Measurements from ENCODE around the gene SELENOW.
"Not testable (repeated sequence)": the region's sequence is repeated elsewhere in the genome, so short reads cannot be mapped to it uniquely, and the experiment has no call there.

Gene SELENOW

GRCh38 chr19:47756953-47757608, 21.4 kb upstream of the SELENOW start:
- DNase-seq, result no peak

GRCh38 chr19:47757617-47758442, 20.7 kb upstream of the SELENOW start:
- DNase-seq, result no peak

GRCh38 chr19:47758443-47758804, 20.1 kb upstream of the SELENOW start:
- DNase-seq, result no peak

GRCh38 chr19:47760632-47760999, 17.9 kb upstream of the SELENOW start:
- DNase-seq, result no peak

GRCh38 chr19:47761566-47761965, 16.9 kb upstream of the SELENOW start:
- no peak for DNase-seq

GRCh38 chr19:47762151-47762550, 16.4 kb upstream of the SELENOW start:
- no peak for DNase-seq

GRCh38 chr19:47762615-47763308, 15.7 kb upstream of the SELENOW start:
- no peak for DNase-seq

- not testable (repeated sequence) for DNase-seq
These were observed 13.8 kb upstream of the SELENOW start for GRCh38 chr19:47764705-47765104.

GRCh38 chr19:47765523-47766358, 12.8 kb upstream of the SELENOW start:
- peak; percentile 32 to 44 for DNase-seq

GRCh38 chr19:47766359-47766620, 12.2 kb upstream of the SELENOW start:
- no peak for DNase-seq

GRCh38 chr19:47766670-47767069, 11.8 kb upstream of the SELENOW start:
- DNase-seq, result no peak

GRCh38 chr19:47767349-47767748, 11.2 kb upstream of the SELENOW start:
- DNase-seq, result no peak

GRCh38 chr19:47768604-47769003, 9.9 kb upstream of the SELENOW start:
- no peak for DNase-seq

GRCh38 chr19:47769534-47769933, 9.0 kb upstream of the SELENOW start:
- no peak for DNase-seq

GRCh38 chr19:47771291-47771690, 7.2 kb upstream of the SELENOW start:
- not testable (repeated sequence) for DNase-seq

GRCh38 chr19:47776568-47776967, 1.9 kb upstream of the SELENOW start:
- no peak for DNase-seq

GRCh38 chr19:47777245-47778048, 1.1 kb upstream of the SELENOW start:
- not testable (repeated sequence) for DNase-seq

- peak in 1 of 2 donors; percentile 22 for DNase-seq
These were observed 450 bp downstream of the SELENOW start for GRCh38 chr19:47778954-47779351.

- no peak for DNase-seq
These were observed 1.2 kb downstream of the SELENOW start for GRCh38 chr19:47779524-47780214.

GRCh38 chr19:47780215-47780551, 1.7 kb downstream of the SELENOW start:
- DNase-seq, result no peak

- DNase-seq, result no peak
These were observed 3.2 kb downstream of the SELENOW start for GRCh38 chr19:47781590-47782262.
